Testis (tissue), 3 donors: ENCODE measurements around the gene C10orf53. TPM values are rescaled to one million over a fixed set of nuclear protein-coding genes. Genes with fewer than 3 reads are reported as not detected.

Experiments used
- DNase-seq: peaks from one replicate; pipeline ENCODE4 v3.0.0-alpha.2; 2019
- H3K27ac ChIP-seq, 2 donors: fragments of 200-600 bp; sonication (generic); one replicate each; pipeline ENCODE4 v1.5.1; 2019
- H3K27me3 ChIP-seq: fragments of 200-600 bp; sonication (generic); one replicate; pipeline ENCODE4 v1.5.1; 2019
- H3K36me3 ChIP-seq: fragments of 200-600 bp; sonication (generic); one replicate; pipeline ENCODE4 v1.5.1; 2017; ENCODE audit warnings: low read depth; ENCODE audit errors: missing control alignments
- H3K4me1 ChIP-seq: fragments of 200-600 bp; sonication (generic); one replicate; pipeline ENCODE4 v1.5.1; 2019
- H3K4me3 ChIP-seq, 2 donors: fragments of 200-600 bp; sonication (generic); one replicate each; pipeline ENCODE4 v1.5.1; 2017 to 2019
- H3K9me3 ChIP-seq: fragments of 200-600 bp; sonication (generic); one replicate; pipeline ENCODE4 v1.5.1; 2017
- POLR2A ChIP-seq: fragments of 450-650 bp; IDR thresholded peaks from one replicate; pipeline ENCODE4 v1.6.1; 2017; ENCODE audit warnings: antibody characterized with exemption, mild to moderate bottlenecking, moderate library complexity
- WGBS, 2 donors: methylation state at CpG; one replicate each; pipeline ENCODE4 v1.1.5; 2018; 5-methylcytosine and 5-hydroxymethylcytosine counted together
- intact Hi-C: fragments of 100-400 bp; cut with DNase I; formaldehyde crosslinking; loops from one replicate; pipeline ENCODE4 v1.15.1; 2023; ENCODE audit warnings: low total_unique reads
- polyA plus RNA-seq: library from polyadenylated mRNA; stranded (reverse); fragments of 350-450 nt; fragmentation: Illumina TruSeq; extraction: RNeasy Lipid Tissue Mini Kit (QIAGEN cat#74804); gene quantifications from one replicate; pipeline ENCODE4 v1.2.3, GENCODE V29; 2014; ENCODE audit warnings: low read depth, low replicate concordance; ENCODE audit not compliant: insufficient read depth
- total RNA-seq, 2 donors: library from RNA; depleted of rRNA; stranded (reverse); fragments of >200 nt; gene quantifications; one replicate each; pipeline ENCODE4 v1.2.3, GENCODE V29; 2016
- TF ChIP-seq, protein P1 (sequence below), 3 experiments: fragments of 450-650 bp in 2 of 3; fragments of 200-600 bp in 1 of 3; sonication (generic) in 1 of 3; IDR thresholded peaks; one replicate each; pipeline ENCODE4 v1.5.1; 2016 to 2019; ENCODE audit warnings: antibody characterized with exemption in 3 of 3, mild to moderate bottlenecking in 2 of 3, moderate library complexity in 1 of 3

Gene C10orf53
- total and polyA plus RNA-seq, 3 donors from 2014 or later: 14.8 to 139 (median 33.5) TPM

DNA sequence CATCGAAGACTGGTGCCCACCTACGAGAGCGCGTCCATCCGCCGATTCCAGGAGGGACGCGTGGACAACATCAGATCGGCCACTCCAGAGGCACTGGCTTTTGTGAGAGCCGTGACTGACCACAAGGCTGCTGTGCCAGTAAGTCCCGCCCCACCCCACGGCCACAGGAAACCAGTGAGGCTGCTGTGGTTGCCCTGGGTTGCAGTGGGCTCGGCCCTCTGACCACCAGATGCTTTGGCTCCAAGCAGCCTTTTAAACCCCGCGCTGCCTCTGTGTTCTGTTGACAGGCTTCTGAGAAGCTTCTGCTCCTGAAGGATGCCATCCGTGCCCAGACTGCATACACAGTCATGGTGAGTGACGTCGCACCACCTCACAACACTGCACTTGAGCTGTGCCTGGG, 24.4 kb upstream of the C10orf53 start:
- 89 to 93% methylated on average over 5 to 18 of the region's 18 CpGs for WGBS, 2 donors
- Histone ChIP-seq H3K27me3 (no peaks in the 10 kb centered on the region), H3K36me3 (no peaks in the 10 kb centered on the region), H3K4me3 (no peak overlapping the region), H3K27ac (no peak overlapping the region), H3K9me3 (no peaks in the 10 kb centered on the region), H3K4me1 (no peaks in the 10 kb centered on the region)
- no peak for TF ChIP-seq POLR2A
- TF ChIP-seq, protein P1, sequence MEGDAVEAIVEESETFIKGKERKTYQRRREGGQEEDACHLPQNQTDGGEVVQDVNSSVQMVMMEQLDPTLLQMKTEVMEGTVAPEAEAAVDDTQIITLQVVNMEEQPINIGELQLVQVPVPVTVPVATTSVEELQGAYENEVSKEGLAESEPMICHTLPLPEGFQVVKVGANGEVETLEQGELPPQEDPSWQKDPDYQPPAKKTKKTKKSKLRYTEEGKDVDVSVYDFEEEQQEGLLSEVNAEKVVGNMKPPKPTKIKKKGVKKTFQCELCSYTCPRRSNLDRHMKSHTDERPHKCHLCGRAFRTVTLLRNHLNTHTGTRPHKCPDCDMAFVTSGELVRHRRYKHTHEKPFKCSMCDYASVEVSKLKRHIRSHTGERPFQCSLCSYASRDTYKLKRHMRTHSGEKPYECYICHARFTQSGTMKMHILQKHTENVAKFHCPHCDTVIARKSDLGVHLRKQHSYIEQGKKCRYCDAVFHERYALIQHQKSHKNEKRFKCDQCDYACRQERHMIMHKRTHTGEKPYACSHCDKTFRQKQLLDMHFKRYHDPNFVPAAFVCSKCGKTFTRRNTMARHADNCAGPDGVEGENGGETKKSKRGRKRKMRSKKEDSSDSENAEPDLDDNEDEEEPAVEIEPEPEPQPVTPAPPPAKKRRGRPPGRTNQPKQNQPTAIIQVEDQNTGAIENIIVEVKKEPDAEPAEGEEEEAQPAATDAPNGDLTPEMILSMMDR (IDR thresholded peaks at IDR 0.05): no peak
- no peak for DNase-seq
- intact Hi-C loops: no loop called here

- TF ChIP-seq, protein P1 (IDR thresholded peaks at IDR 0.05): no peak
- TF ChIP-seq POLR2A: no peak
- H3K27ac ChIP-seq: no peak overlapping the region
Observed at GRCh38 chr10:49656845-49657493, 22.5 kb upstream of the C10orf53 start.

DNA sequence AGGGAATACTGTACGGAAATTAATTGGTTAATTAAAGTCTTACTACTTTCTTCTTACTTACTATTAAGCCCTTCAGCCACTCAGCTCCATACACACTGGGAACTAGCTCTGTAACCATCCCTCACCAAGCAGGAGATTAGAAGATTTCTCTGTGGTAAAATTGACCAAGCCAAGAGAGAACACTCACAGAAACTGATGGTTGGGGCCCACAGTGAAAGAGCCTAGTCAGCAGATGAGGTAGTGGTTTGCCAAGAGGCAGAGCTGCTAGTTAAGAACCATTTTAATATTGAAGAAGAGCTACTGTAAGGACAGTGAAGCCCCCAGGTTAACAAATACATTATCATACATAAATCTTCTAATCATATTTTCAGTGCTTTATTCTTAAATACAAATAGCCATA, 21.8 kb upstream of the C10orf53 start:
- no peak for DNase-seq
- Histone ChIP-seq H3K9me3 (no peaks in the 10 kb centered on the region), H3K27ac (no peak overlapping the region), H3K27me3 (no peaks in the 10 kb centered on the region), H3K36me3 (no peaks in the 10 kb centered on the region), H3K4me3 (no peak overlapping the region), H3K4me1 (no peaks in the 10 kb centered on the region)
- no peak for TF ChIP-seq POLR2A
- TF ChIP-seq, protein P1 (IDR thresholded peaks at IDR 0.05): no peak
- intact Hi-C loops: no loop called here
- 77 to 90% methylated on average over 1 of the region's 1 CpG for WGBS, 2 donors

More at GRCh38 chr10:49656845-49657493, 22.5 kb upstream of the C10orf53 start:
- DNase-seq: no peak
- H3K36me3 ChIP-seq: no peaks in the 10 kb centered on the region
- H3K4me1 ChIP-seq: no peaks in the 10 kb centered on the region
- no peaks in the 10 kb centered on the region for H3K9me3 ChIP-seq
- no peak overlapping the region for H3K4me3 ChIP-seq
- no peaks in the 10 kb centered on the region for H3K27me3 ChIP-seq
- intact Hi-C loops: no loop called here
- WGBS, 2 donors: 78 to 84% methylated on average over 9 of the region's 9 CpGs

- WGBS, 2 donors: 63 to 65% methylated on average over 8 of the region's 8 CpGs
- H3K4me1 ChIP-seq: no peaks in the 10 kb centered on the region
- H3K27me3 ChIP-seq: no peaks in the 10 kb centered on the region
- H3K9me3 ChIP-seq: no peaks in the 10 kb centered on the region
- H3K27ac ChIP-seq: no peak overlapping the region
- no peaks in the 10 kb centered on the region for H3K36me3 ChIP-seq
- no peak for TF ChIP-seq POLR2A
- TF ChIP-seq, protein P1 (IDR thresholded peaks at IDR 0.05): no peak
- intact Hi-C loops: no loop called here
- H3K4me3 ChIP-seq: no peak overlapping the region
- DNase-seq: no peak
Observed at GRCh38 chr10:49661140-49661856, 18.2 kb upstream of the C10orf53 start.
